HCT116 (cell line): ENCODE measurements around the gene CACNG1. TPM values are rescaled to one million over a fixed set of nuclear protein-coding genes. Genes with fewer than 3 reads are reported as not detected.

ENCODE experiments used
- ATAC-seq: fragments of 200-7000 bp; cut with Tn5 transposase; 2 replicates; pipeline ENCODE4 v1.9.1; 2020; ENCODE audit warnings: mild to moderate bottlenecking, moderate library complexity
- BruUV-seq: library from RNA; stranded (reverse); fragments of 400-500 nt; replicated peaks from 2 replicates; lab custom pipeline; 2021; lab: Mats Ljungman, UMichigan
- CTCF ChIA-PET: fragments of 300-600 bp; sonication (Branson Sonifier 250); formaldehyde crosslinking; loops from one replicate; lab custom pipeline; 2021; ENCODE audit warnings: antibody characterized with exemption; lab: Charles Lee
- POLR2A ChIA-PET: fragments of 300-600, 350-600 bp; sonication (Branson Sonifier 250); formaldehyde crosslinking; loops from one replicate; lab custom pipeline; 2021; ENCODE audit warnings: antibody characterized with exemption; lab: Charles Lee
- RAD21 ChIA-PET, 2 experiments: fragments of 300-600 bp; sonication (Branson Sonifier 250); formaldehyde crosslinking; loops; one replicate each; lab custom pipeline; 2023; ENCODE audit warnings: low total read pairs in 2 of 2; ENCODE audit not compliant: uncharacterized antibody in 2 of 2, unreplicated experiment in 2 of 2, low non-redundant PET in 1 of 2; lab: Charles Lee
- DNase-seq: peaks from one replicate; pipeline ENCODE4 v3.0.0-alpha.2; 2010; ENCODE audit warnings: low read depth, low spot score
- H2AFZ ChIP-seq: fragments of 200-600 bp; shearing (Covaris generic), sonication (generic); 2 replicates; pipeline ENCODE4 v1.6.1; 2017; ENCODE audit warnings: low read depth, mixed run types, mixed read lengths, antibody characterized with exemption, low read length; ENCODE audit not compliant: poor library complexity, severe bottlenecking
- H3K27ac ChIP-seq: 2 replicates; pipeline ENCODE4 v1.5.1; 2012; ENCODE audit warnings: low read depth, low read length
- H3K27me3 ChIP-seq: fragments of 200-600 bp; sonication (generic); 2 replicates; pipeline ENCODE4 v1.6.1; 2016; ENCODE audit warnings: mixed run types, low read length, mixed read lengths; ENCODE audit not compliant: insufficient read depth
- H3K36me3 ChIP-seq, 2 experiments: fragments of 200-500 bp in 1 of 2; fragments of 200-600 bp in 1 of 2; sonication (Bioruptor generic) in 1 of 2; sonication (generic) in 1 of 2; 2 replicates each; pipeline versions ENCODE4 v1.5.1 to v1.6.1; 2014 to 2016; ENCODE audit warnings: low read length in 2 of 2, inconsistent platforms in 1 of 2, mixed read lengths in 1 of 2, mixed run types in 1 of 2; ENCODE audit not compliant: insufficient read depth in 2 of 2, control insufficient read depth in 1 of 2
- H3K4me1 ChIP-seq, 2 experiments: fragments of 200-600 bp in 1 of 2; sonication (generic) in 1 of 2; 2 replicates each; pipeline versions ENCODE4 v1.5.1 to v1.6.1; 2012 to 2017; ENCODE audit warnings: low read length in 2 of 2, inconsistent platforms in 1 of 2, mild to moderate bottlenecking in 1 of 2, mixed read lengths in 1 of 2, mixed run types in 1 of 2, moderate library complexity in 1 of 2; ENCODE audit not compliant: insufficient read depth in 2 of 2, control insufficient read depth in 1 of 2
- H3K4me2 ChIP-seq: fragments of 200-600 bp; sonication (generic); 2 replicates; pipeline ENCODE4 v1.6.1; 2017; ENCODE audit warnings: mixed run types, low read length, mixed read lengths
- H3K4me3 ChIP-seq, 2 experiments: fragments of 200-600 bp in 1 of 2; sonication (generic) in 1 of 2; replicated peaks in 1 of 2; 2 replicates each; pipeline ENCODE4 v1.5.1; 2011 to 2016; ENCODE audit warnings: low read length in 2 of 2, control low read depth in 1 of 2, low read depth in 1 of 2, mild to moderate bottlenecking in 1 of 2, mixed read lengths in 1 of 2, mixed run types in 1 of 2
- H3K79me2 ChIP-seq: fragments of 200-600 bp; sonication (generic); 2 replicates; pipeline ENCODE4 v1.6.1; 2017; ENCODE audit warnings: mild to moderate bottlenecking, mixed run types, low read length, moderate library complexity, mixed read lengths; ENCODE audit not compliant: insufficient read depth
- H3K9ac ChIP-seq: fragments of 200-600 bp; sonication (generic); 2 replicates; pipeline ENCODE4 v1.6.1; 2016; ENCODE audit warnings: low read length, mixed read lengths
- H3K9me2 ChIP-seq: fragments of 200-600 bp; sonication (generic), shearing (Covaris generic); 2 replicates; pipeline ENCODE4 v1.6.1; 2017; ENCODE audit warnings: mixed run types, mild to moderate bottlenecking, moderate library complexity; ENCODE audit not compliant: insufficient read depth
- H3K9me3 ChIP-seq, 2 experiments: fragments of 200-500 bp in 1 of 2; fragments of 200-600 bp in 1 of 2; sonication (Bioruptor generic) in 1 of 2; sonication (generic) in 1 of 2; 2 replicates each; pipeline ENCODE4 v1.6.1; 2014 to 2017; ENCODE audit warnings: low read length in 2 of 2, mixed read lengths in 2 of 2, inconsistent platforms in 1 of 2, low read depth in 1 of 2, mild to moderate bottlenecking in 1 of 2, mixed run types in 1 of 2, moderate library complexity in 1 of 2; ENCODE audit not compliant: control insufficient read depth in 1 of 2, insufficient read depth in 1 of 2
- H4K20me1 ChIP-seq: fragments of 200-600 bp; sonication (generic), shearing (Covaris generic); 2 replicates; pipeline ENCODE4 v1.6.1; 2017; ENCODE audit warnings: mixed run types, mild to moderate bottlenecking, moderate library complexity; ENCODE audit not compliant: insufficient read depth
- ATF3 ChIP-seq: IDR thresholded peaks from 2 replicates; pipeline ENCODE4 v1.6.1; 2012
- CBX3 ChIP-seq: IDR thresholded peaks from 2 replicates; pipeline ENCODE4 v1.6.1; 2012; ENCODE audit warnings: low read depth
- CEBPB ChIP-seq: IDR thresholded peaks from 2 replicates; pipeline ENCODE4 v1.6.1; 2012; ENCODE audit warnings: low read depth
- ELF1 ChIP-seq: IDR thresholded peaks from 2 replicates; pipeline ENCODE4 v1.6.1; 2012; ENCODE audit warnings: low read depth, borderline replicate concordance
- EZH2phosphoT487 ChIP-seq: fragments of 200-600 bp; IDR thresholded peaks from 2 replicates; pipeline ENCODE4 v1.6.1; 2018; ENCODE audit warnings: antibody characterized with exemption, borderline replicate concordance
- FOSL1 ChIP-seq: IDR thresholded peaks from 2 replicates; pipeline ENCODE4 v1.6.1; 2012; ENCODE audit warnings: low read depth
- MAX ChIP-seq: IDR thresholded peaks from 2 replicates; pipeline ENCODE4 v1.6.1; 2012
- POLR2A ChIP-seq: IDR thresholded peaks from 2 replicates; pipeline ENCODE4 v1.7.0; 2011; ENCODE audit warnings: borderline replicate concordance; ENCODE audit not compliant: insufficient read depth, insufficient read length; ENCODE audit errors: extremely low read depth
- POLR2AphosphoS5 ChIP-seq: IDR thresholded peaks from 2 replicates; pipeline ENCODE4 v1.6.1; 2011; ENCODE audit warnings: mild to moderate bottlenecking, low read depth, low read length, moderate library complexity
- RAD21 ChIP-seq: IDR thresholded peaks from 2 replicates; pipeline ENCODE4 v1.6.1; 2012; ENCODE audit warnings: low read depth, mild to moderate bottlenecking
- SIN3A ChIP-seq: IDR thresholded peaks from 2 replicates; pipeline ENCODE4 v1.6.1; 2012; ENCODE audit warnings: low read depth
- SP1 ChIP-seq: IDR thresholded peaks from 2 replicates; pipeline ENCODE4 v1.6.1; 2012; ENCODE audit warnings: low read depth
- SRF ChIP-seq: IDR thresholded peaks from 2 replicates; pipeline ENCODE4 v1.6.1; 2012; ENCODE audit warnings: low read depth
- TCF7L2 ChIP-seq: IDR thresholded peaks from 2 replicates; pipeline ENCODE4 v1.7.0; 2011; ENCODE audit warnings: borderline replicate concordance, inconsistent platforms; ENCODE audit not compliant: insufficient read depth, insufficient read length; ENCODE audit errors: extremely low read depth
- YY1 ChIP-seq: IDR thresholded peaks from 2 replicates; pipeline ENCODE4 v1.6.1; 2011; ENCODE audit warnings: low read length, low read depth, moderate library complexity, mild to moderate bottlenecking; ENCODE audit not compliant: insufficient replicate concordance; ENCODE audit errors: extremely low read depth
- ZBTB33 ChIP-seq: IDR thresholded peaks from 2 replicates; pipeline ENCODE4 v1.6.1; 2011; ENCODE audit warnings: mild to moderate bottlenecking, low read length, moderate library complexity; ENCODE audit not compliant: insufficient replicate concordance; ENCODE audit errors: extremely low read depth
- ZFX ChIP-seq: fragments of 450-650 bp; IDR thresholded peaks from 2 replicates; pipeline ENCODE4 v1.6.1; 2017
- ZNF274 ChIP-seq: fragments of 200-500 bp; sonication (Bioruptor generic); IDR thresholded peaks from 2 replicates; pipeline ENCODE4 v1.6.1; 2014; ENCODE audit warnings: mild to moderate bottlenecking, low read depth, low read length, inconsistent platforms
- intact Hi-C: fragments of 100-400 bp; cut with micrococcal nuclease; formaldehyde crosslinking; loops from 2 replicates; pipeline ENCODE4 v1.10.0; 2022
- total RNA-seq: library from RNA; stranded (reverse); gene quantifications from one replicate; pipeline ENCODE4 v1.2.1, GENCODE V29; 2021; ENCODE audit not compliant: unreplicated experiment

The CACNG1 gene
- total RNA-seq, 1 experiment from 2014 or later, result not detected

GRCh38 chr17:67004181-67004580, 40.2 kb upstream of the CACNG1 start:
- Histone ChIP-seq H3K9ac (no peak overlapping the region), H3K9me3 (no peaks in the 10 kb centered on the region)
- ChIA-PET POLR2A (no interaction called here), CTCF (no interaction called here)
- TF ChIP-seq TCF7L2 (no peak), ZBTB33 (no peak), MAX (no peak), RAD21 (no peak), YY1 (no peak), POLR2AphosphoS5 (no peak), ELF1 (no peak), CBX3 (no peak), SIN3A (no peak), CEBPB (no peak), ZFX (no peak), POLR2A (no peak), SRF (no peak), ATF3 (no peak), EZH2phosphoT487 (no peak), ZNF274 (no peak), FOSL1 (no peak), SP1 (no peak)
- TF ChIP-seq, all 23 proteins: peak for 0
- Histone ChIP-seq H3K27ac (no peak overlapping the region), H2AFZ (no peak overlapping the region), H3K9me2 (no peaks in the 10 kb centered on the region), H3K27me3 (peaks cover 4% of the 10 kb centered on the region; the same call in 1 of the 2 replicates), H3K4me3 (no peak overlapping the region), H3K4me1 (no peaks in the 10 kb centered on the region), H3K36me3 (no peaks in the 10 kb centered on the region), H3K4me2 (no peak overlapping the region), H3K79me2 (no peaks in the 10 kb centered on the region), H4K20me1 (no peaks in the 10 kb centered on the region)
- RAD21 ChIA-PET, result no interaction called here
- DNase-seq (no peak), ATAC-seq (no peak)
- BruUV-seq, result no TSS peak
- intact Hi-C loops, result no loop called here
